Esophagus muscularis mucosa (tissue), 4 donors: ENCODE measurements around the gene DNAJB13.

Experiments
- EP300 ChIP-seq: sonication (generic); formaldehyde crosslinking; IDR thresholded peaks from one replicate; pipeline ENCODE4 v1.6.1; 2017; ENCODE audit warnings: antibody characterized with exemption
- POLR2AphosphoS5 ChIP-seq, 2 donors: sonication (generic); formaldehyde crosslinking; IDR thresholded peaks; one replicate each; pipeline ENCODE4 v1.6.1; 2017; ENCODE audit warnings: antibody characterized with exemption in 2 of 2
- TF ChIP-seq, protein P1 (sequence below), 3 experiments: fragments of 200-600 bp in 2 of 3; fragments of 450-650 bp in 1 of 3; sonication (generic) in 2 of 3; IDR thresholded peaks; one replicate each; pipeline ENCODE4 v1.5.1; 2017 to 2019; ENCODE audit warnings: antibody characterized with exemption in 3 of 3, mild to moderate bottlenecking in 2 of 3, moderate library complexity in 1 of 3

DNA sequence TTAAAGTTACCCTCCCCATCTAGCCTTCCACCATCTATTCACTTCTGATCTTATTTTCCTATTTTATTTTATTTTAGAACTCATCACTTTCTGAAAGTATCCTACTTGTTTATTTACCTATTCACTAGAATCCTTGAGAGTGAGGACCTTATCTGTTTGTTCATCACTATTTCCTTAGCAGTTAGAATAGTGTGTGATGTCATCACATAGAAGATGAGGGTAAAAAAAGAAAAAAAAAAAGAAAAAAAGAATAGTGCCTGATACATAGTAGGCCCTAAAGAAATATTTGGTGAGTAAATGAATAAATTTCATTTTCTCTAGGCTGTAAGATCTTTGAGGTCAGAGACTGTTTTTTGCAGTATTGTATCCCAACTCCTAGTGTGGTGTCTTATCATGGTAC, 37.4 kb upstream of the DNAJB13 start:
- TF ChIP-seq POLR2AphosphoS5 (IDR thresholded peaks at IDR 0.05), result no peak
- TF ChIP-seq, protein P1, sequence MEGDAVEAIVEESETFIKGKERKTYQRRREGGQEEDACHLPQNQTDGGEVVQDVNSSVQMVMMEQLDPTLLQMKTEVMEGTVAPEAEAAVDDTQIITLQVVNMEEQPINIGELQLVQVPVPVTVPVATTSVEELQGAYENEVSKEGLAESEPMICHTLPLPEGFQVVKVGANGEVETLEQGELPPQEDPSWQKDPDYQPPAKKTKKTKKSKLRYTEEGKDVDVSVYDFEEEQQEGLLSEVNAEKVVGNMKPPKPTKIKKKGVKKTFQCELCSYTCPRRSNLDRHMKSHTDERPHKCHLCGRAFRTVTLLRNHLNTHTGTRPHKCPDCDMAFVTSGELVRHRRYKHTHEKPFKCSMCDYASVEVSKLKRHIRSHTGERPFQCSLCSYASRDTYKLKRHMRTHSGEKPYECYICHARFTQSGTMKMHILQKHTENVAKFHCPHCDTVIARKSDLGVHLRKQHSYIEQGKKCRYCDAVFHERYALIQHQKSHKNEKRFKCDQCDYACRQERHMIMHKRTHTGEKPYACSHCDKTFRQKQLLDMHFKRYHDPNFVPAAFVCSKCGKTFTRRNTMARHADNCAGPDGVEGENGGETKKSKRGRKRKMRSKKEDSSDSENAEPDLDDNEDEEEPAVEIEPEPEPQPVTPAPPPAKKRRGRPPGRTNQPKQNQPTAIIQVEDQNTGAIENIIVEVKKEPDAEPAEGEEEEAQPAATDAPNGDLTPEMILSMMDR (IDR thresholded peaks at IDR 0.05), result no peak
- TF ChIP-seq EP300, result no peak
